Progenitor cell of endocrine pancreas (in vitro differentiated cells): ENCODE data around the gene MEGF6. TPM values are rescaled to one million over a fixed set of nuclear protein-coding genes. Genes with fewer than 3 reads are reported as not detected.

Experiments used
- DNase-seq: peaks from one replicate; pipeline ENCODE4 v3.0.0; 2021; ENCODE audit warnings: low spot score; ENCODE audit not compliant: unreplicated experiment
- H3K27ac Mint-ChIP-seq: 2 replicates; pipeline ENCODE4 v1.8.0; 2021; ENCODE audit warnings: mild to moderate bottlenecking, moderate library complexity, mixed read lengths
- H3K27me3 Mint-ChIP-seq: 2 replicates; pipeline ENCODE4 v1.8.0; 2021; ENCODE audit warnings: mixed read lengths
- H3K36me3 Mint-ChIP-seq: 2 replicates; pipeline ENCODE4 v1.8.0; 2022; ENCODE audit warnings: mixed read lengths; ENCODE audit not compliant: insufficient read depth
- H3K4me1 Mint-ChIP-seq: 2 replicates; pipeline ENCODE4 v1.8.0; 2021; ENCODE audit warnings: low read depth, mixed read lengths
- H3K4me3 Mint-ChIP-seq: 2 replicates; pipeline ENCODE4 v1.8.0; 2021; ENCODE audit warnings: low read depth, mild to moderate bottlenecking, moderate library complexity, mixed read lengths
- H3K9me3 Mint-ChIP-seq: 2 replicates; pipeline ENCODE4 v1.8.0; 2021; ENCODE audit warnings: low read depth, mixed read lengths
- total RNA-seq: library from RNA; stranded (reverse); gene quantifications from 2 replicates; pipeline ENCODE4 v1.2.1, GENCODE V29; 2021
- TF ChIP-seq, protein P1 (sequence below): fragments of 200-600 bp; sonication (generic); IDR thresholded peaks from one replicate; pipeline ENCODE4 v1.5.0; 2021; ENCODE audit warnings: antibody characterized with exemption, mild to moderate bottlenecking; ENCODE audit not compliant: unreplicated experiment

Gene MEGF6
- total RNA-seq, 1 donor from 2014 or later, result 83.8 TPM

DNA sequence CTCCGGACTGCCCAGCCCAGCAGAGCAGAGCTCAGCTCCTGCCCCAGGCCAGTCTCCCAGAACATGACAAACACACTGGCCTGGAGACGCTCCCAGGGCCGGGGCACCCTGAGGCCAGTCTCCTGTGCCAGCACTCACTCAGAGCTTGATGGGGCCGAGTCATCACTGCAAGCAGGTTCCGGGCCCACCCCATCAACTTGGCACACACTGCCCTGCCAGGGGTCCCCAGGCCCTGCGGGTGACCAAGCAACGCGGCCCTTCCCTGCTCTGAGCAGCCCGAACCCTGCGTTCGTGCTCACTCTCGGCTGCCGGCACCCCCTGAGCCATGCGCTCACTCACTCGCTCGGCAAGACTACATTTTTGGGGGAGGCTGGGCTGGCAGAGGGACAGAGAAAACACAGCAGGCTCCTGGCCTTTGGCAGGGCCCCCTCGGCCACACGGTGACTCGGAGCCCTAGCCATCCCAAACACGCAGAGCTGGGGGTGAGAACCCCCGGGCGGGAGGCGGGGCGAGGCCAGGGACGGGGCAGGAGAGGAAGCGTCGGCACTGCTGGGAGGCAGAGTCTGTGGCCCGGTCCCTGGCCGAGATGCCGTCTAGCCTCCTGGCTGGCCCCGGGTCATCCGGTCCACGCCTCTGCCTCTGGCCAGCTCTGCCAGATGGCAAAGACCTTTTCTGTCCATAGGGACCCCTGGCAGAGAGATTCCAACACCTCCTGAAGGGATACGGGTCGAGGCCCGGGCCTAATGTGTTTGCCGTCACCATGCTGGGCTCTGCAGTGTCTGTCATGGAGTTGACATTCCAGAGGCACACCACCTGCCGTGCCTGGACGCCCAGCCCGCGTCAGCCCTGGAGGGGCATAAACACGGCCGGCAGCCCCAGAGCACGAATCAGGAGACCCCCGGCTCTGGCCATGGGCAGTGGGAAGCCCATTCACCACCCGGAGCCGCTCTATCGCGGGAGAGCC lies 68.0 kb downstream of the MEGF6 start:
- DNase-seq, result no peak

DNA sequence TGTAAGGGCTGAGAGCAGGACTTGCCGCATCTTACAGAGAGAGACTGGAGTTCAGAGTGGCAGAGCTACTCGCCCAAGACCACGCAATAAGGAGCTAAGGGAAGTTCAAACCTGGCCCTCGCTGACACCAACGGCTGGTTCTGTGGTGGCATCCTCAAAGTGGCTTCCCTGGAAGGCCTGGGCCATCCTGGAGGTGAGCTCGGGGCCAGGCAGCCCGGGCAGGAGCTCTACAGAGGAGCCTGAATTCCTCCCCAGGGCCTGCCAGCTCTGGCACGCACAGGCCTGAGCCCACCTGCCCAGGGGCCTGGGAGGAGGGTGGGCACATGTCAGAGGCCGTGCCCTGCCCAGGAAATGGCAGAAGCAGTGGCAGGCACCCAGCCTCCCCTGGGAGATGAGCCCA lies 68.6 kb downstream of the MEGF6 start:
- no peak for DNase-seq
- H3K4me3 Mint-ChIP-seq, result no peak overlapping the region
- H3K36me3 Mint-ChIP-seq, result no peaks in the 10 kb centered on the region
- H3K27me3 Mint-ChIP-seq, result no peaks in the 10 kb centered on the region
- TF ChIP-seq, protein P1, sequence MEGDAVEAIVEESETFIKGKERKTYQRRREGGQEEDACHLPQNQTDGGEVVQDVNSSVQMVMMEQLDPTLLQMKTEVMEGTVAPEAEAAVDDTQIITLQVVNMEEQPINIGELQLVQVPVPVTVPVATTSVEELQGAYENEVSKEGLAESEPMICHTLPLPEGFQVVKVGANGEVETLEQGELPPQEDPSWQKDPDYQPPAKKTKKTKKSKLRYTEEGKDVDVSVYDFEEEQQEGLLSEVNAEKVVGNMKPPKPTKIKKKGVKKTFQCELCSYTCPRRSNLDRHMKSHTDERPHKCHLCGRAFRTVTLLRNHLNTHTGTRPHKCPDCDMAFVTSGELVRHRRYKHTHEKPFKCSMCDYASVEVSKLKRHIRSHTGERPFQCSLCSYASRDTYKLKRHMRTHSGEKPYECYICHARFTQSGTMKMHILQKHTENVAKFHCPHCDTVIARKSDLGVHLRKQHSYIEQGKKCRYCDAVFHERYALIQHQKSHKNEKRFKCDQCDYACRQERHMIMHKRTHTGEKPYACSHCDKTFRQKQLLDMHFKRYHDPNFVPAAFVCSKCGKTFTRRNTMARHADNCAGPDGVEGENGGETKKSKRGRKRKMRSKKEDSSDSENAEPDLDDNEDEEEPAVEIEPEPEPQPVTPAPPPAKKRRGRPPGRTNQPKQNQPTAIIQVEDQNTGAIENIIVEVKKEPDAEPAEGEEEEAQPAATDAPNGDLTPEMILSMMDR, result no peak
- H3K27ac Mint-ChIP-seq, result no peak overlapping the region
- H3K9me3 Mint-ChIP-seq, result no peaks in the 10 kb centered on the region
- no peaks in the 10 kb centered on the region for H3K4me1 Mint-ChIP-seq

More for the DNA sequence above, 68.0 kb downstream of the MEGF6 start:
- Mint-ChIP-seq H3K4me3 (no peak overlapping the region), H3K9me3 (no peaks in the 10 kb centered on the region), H3K36me3 (no peaks in the 10 kb centered on the region), H3K27ac (no peak overlapping the region), H3K27me3 (no peaks in the 10 kb centered on the region), H3K4me1 (no peaks in the 10 kb centered on the region)
- TF ChIP-seq, protein P1, result no peak

DNA sequence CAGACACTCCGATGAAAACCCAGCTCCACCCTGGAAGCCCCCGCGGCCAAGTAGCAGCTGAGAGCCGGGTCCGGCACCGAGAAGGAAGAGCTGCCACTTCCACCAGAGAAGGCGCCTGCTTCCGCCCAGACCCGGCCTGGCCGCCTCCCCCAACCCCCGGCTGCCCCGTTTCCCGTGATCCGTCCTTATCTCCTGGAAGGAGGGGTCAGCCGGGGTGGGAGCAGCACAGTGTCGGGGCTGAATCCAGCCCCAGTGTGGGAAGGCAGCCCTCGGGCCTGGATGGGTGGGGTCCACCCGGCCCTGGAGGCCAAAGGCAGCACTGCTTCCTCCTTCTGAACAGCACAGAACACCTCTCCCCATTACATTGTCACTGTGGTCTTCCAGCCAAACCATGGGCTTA lies 69.4 kb downstream of the MEGF6 start:
- H3K4me3 Mint-ChIP-seq, result no peak overlapping the region
- H3K27ac Mint-ChIP-seq, result no peak overlapping the region
- DNase-seq, result no peak
- H3K36me3 Mint-ChIP-seq, result no peaks in the 10 kb centered on the region
- H3K4me1 Mint-ChIP-seq, result no peaks in the 10 kb centered on the region
- H3K9me3 Mint-ChIP-seq, result no peaks in the 10 kb centered on the region
- TF ChIP-seq, protein P1, result no peak
- H3K27me3 Mint-ChIP-seq, result no peaks in the 10 kb centered on the region

DNA sequence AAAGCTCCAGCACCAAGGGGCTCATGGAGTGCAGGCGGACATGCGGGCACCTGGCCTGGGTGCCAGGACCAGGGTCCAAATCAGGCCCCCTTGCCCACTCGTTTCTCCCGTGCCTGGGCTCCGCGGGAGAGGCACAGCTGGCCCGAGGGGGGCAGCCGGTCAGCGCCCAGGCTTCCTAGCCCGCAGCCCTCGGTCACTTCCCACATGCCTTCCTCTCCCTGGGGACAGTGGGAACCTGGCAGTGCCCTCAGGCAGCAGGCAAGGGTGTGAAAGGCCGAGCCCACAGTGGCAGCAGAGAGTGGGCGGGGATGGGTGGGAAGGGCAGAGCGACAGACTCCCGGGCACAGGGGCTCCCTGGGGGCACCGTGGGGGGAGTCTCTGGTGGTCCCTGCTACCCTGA lies 69.8 kb downstream of the MEGF6 start:
- H3K9me3 Mint-ChIP-seq, result no peaks in the 10 kb centered on the region
- H3K36me3 Mint-ChIP-seq, result no peaks in the 10 kb centered on the region
- no peak overlapping the region for H3K27ac Mint-ChIP-seq
- H3K27me3 Mint-ChIP-seq, result no peaks in the 10 kb centered on the region
- no peak for DNase-seq
- no peak overlapping the region for H3K4me3 Mint-ChIP-seq
- no peaks in the 10 kb centered on the region for H3K4me1 Mint-ChIP-seq
- TF ChIP-seq, protein P1, result no peak

DNA sequence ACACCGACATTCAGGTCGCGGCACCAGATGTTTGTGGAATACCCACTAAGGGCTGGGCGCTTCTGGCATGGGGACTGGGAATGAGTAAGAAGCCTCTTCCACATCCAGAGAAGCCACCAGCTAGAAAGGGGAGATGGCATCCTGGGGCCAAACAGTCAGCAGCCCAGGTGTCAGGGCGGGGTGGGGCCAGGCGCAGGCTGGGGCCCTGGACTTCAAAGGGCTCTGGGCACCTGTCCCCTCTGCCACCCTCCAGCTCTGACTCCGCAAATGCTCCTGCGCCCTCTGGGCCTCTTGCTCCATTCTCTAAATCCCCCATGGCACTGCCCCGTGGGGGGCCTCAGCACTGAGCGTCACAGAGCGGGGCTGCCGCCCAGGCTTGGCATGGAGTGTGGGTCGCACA lies 70.4 kb downstream of the MEGF6 start:
- H3K4me1 Mint-ChIP-seq, result no peaks in the 10 kb centered on the region
- no peak overlapping the region for H3K27ac Mint-ChIP-seq
- H3K4me3 Mint-ChIP-seq, result no peak overlapping the region
- no peaks in the 10 kb centered on the region for H3K36me3 Mint-ChIP-seq
- DNase-seq, result no peak
- H3K9me3 Mint-ChIP-seq, result no peaks in the 10 kb centered on the region
- H3K27me3 Mint-ChIP-seq, result no peaks in the 10 kb centered on the region
- TF ChIP-seq, protein P1, result no peak
